ENCODE data around the gene ZFPM1. TPM values are rescaled to one million over a fixed set of nuclear protein-coding genes. Genes with fewer than 3 reads are reported as not detected.

Gene ZFPM1
- total and polyA plus RNA-seq, 4 donors, result 0.59 to 8.7 (median 5.7) TPM

GRCh38 chr16:88446061-88446460 is 7.0 kb upstream of the ZFPM1 start:
- H3K27ac ChIP-seq (ENCODE audit: low read depth, low read length), result no peak overlapping the region
- H3K4me3 ChIP-seq (ENCODE audit: low read depth, low read length), result no peak overlapping the region
- DNase-seq (ENCODE audit: low read depth in 4 of 6, low spot score in 6 of 6), result no peak
- no peaks in the 10 kb centered on the region for H3K9me3 ChIP-seq (ENCODE audit: control insufficient read depth, insufficient read depth, low read length)
- WGBS (ENCODE audit: insufficient coverage), result 80% methylated on average over 25 of the region's 25 CpGs
- no peaks in the 10 kb centered on the region for H3K27me3 ChIP-seq (ENCODE audit: control insufficient read depth, insufficient read depth, low read length)
- H3K36me3 ChIP-seq (ENCODE audit: control insufficient read depth, insufficient read depth, low read length), result peaks cover 9% of the 10 kb centered on the region
- H3K4me1 ChIP-seq (ENCODE audit: control insufficient read depth, insufficient read depth, low read length), result peaks cover 33% of the 10 kb centered on the region

- H3K4me3 ChIP-seq (ENCODE audit: low read depth, low read length), result no peak overlapping the region
- H3K4me1 ChIP-seq (ENCODE audit: control insufficient read depth, insufficient read depth, low read length), result peaks cover 33% of the 10 kb centered on the region
- no peaks in the 10 kb centered on the region for H3K27me3 ChIP-seq (ENCODE audit: control insufficient read depth, insufficient read depth, low read length)
- 91% methylated on average over 26 of the region's 26 CpGs for WGBS (ENCODE audit: insufficient coverage)
- no peaks in the 10 kb centered on the region for H3K9me3 ChIP-seq (ENCODE audit: control insufficient read depth, insufficient read depth, low read length)
- no peak for DNase-seq (ENCODE audit: low read depth in 4 of 6, low spot score in 6 of 6)
- H3K36me3 ChIP-seq (ENCODE audit: control insufficient read depth, insufficient read depth, low read length), result peaks cover 3% of the 10 kb centered on the region
- no peak overlapping the region for H3K27ac ChIP-seq (ENCODE audit: low read depth, low read length)
Observed at GRCh38 chr16:88446736-88447135, 6.3 kb upstream of the ZFPM1 start.

GRCh38 chr16:88447881-88448280 is 5.2 kb upstream of the ZFPM1 start:
- H3K9me3 ChIP-seq (ENCODE audit: control insufficient read depth, insufficient read depth, low read length), result no peaks in the 10 kb centered on the region
- H3K4me3 ChIP-seq (ENCODE audit: low read depth, low read length), result no peak overlapping the region
- DNase-seq (ENCODE audit: low read depth in 4 of 6, low spot score in 6 of 6), result no peak
- peaks cover 2% of the 10 kb centered on the region for H3K36me3 ChIP-seq (ENCODE audit: control insufficient read depth, insufficient read depth, low read length)
- no peaks in the 10 kb centered on the region for H3K27me3 ChIP-seq (ENCODE audit: control insufficient read depth, insufficient read depth, low read length)
- 67% methylated on average over 5 of the region's 5 CpGs for WGBS (ENCODE audit: insufficient coverage)
- no peak overlapping the region for H3K27ac ChIP-seq (ENCODE audit: low read depth, low read length)
- H3K4me1 ChIP-seq (ENCODE audit: control insufficient read depth, insufficient read depth, low read length), result peaks cover 37% of the 10 kb centered on the region

DNA sequence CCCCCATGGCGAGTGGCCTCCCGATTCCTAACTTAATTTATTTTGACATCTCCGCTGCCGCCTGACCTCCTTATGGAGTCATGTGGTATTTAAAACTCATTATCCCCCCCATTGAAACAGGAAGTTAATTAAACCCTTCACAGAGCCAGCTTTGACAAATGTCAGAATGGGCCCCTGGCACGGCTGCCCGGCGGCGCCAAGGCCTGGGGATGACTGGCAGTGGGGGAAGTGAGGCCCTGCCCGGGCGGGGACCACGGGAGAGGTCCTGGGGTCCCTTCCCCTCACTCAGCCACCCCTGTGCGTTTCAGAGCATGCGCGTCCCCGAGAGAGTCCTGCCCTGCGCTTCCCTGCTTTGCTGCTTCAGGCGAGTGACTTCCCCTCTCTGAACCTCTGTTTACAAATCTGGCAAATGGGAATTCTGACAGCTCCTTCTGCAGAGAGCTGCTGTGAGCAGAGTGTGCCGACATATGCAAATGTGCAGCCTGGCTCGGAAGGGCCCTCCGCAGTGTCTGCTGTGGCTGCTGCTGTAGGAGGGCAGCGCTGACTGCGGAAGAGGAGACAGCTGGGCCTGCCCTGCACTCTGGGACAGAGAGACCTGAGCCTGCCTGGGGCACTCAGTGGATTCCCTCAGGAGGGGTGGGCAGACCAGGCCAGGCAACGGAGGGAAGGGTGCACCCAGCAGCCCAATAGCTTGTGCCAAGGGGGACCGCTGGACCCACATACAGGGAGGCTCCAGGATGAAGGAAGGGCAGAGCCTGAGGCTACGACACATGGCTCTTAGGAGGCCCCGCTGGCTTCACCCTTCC is 4.4 kb upstream of the ZFPM1 start:
- H3K36me3 ChIP-seq (ENCODE audit: control insufficient read depth, insufficient read depth, low read length), result peaks cover 2% of the 10 kb centered on the region
- no peak overlapping the region for H3K4me3 ChIP-seq (ENCODE audit: low read depth, low read length)
- peak in 1 of 6 donors; percentile 49 for DNase-seq (ENCODE audit: low read depth in 4 of 6, low spot score in 6 of 6)
- 51% methylated on average over 22 of the region's 26 CpGs for WGBS (ENCODE audit: insufficient coverage)
- H3K4me1 ChIP-seq (ENCODE audit: control insufficient read depth, insufficient read depth, low read length), result peaks cover 30% of the 10 kb centered on the region
- no peaks in the 10 kb centered on the region for H3K27me3 ChIP-seq (ENCODE audit: control insufficient read depth, insufficient read depth, low read length)
- H3K27ac ChIP-seq (ENCODE audit: low read depth, low read length), result no peak overlapping the region
- H3K9me3 ChIP-seq (ENCODE audit: control insufficient read depth, insufficient read depth, low read length), result no peaks in the 10 kb centered on the region

GRCh38 chr16:88449267-88449561 is 3.9 kb upstream of the ZFPM1 start:
- Histone ChIP-seq H3K36me3 (ENCODE audit: control insufficient read depth, insufficient read depth, low read length) (peaks cover 2% of the 10 kb centered on the region), H3K27ac (ENCODE audit: low read depth, low read length) (no peak overlapping the region), H3K27me3 (ENCODE audit: control insufficient read depth, insufficient read depth, low read length) (peaks cover 4% of the 10 kb centered on the region), H3K4me3 (ENCODE audit: low read depth, low read length) (no peak overlapping the region), H3K4me1 (ENCODE audit: control insufficient read depth, insufficient read depth, low read length) (peaks cover 35% of the 10 kb centered on the region), H3K9me3 (ENCODE audit: control insufficient read depth, insufficient read depth, low read length) (no peaks in the 10 kb centered on the region)
- no peak for DNase-seq (ENCODE audit: low read depth in 4 of 6, low spot score in 6 of 6)
- WGBS (ENCODE audit: insufficient coverage), result 75% methylated on average over 5 of the region's 5 CpGs

DNA sequence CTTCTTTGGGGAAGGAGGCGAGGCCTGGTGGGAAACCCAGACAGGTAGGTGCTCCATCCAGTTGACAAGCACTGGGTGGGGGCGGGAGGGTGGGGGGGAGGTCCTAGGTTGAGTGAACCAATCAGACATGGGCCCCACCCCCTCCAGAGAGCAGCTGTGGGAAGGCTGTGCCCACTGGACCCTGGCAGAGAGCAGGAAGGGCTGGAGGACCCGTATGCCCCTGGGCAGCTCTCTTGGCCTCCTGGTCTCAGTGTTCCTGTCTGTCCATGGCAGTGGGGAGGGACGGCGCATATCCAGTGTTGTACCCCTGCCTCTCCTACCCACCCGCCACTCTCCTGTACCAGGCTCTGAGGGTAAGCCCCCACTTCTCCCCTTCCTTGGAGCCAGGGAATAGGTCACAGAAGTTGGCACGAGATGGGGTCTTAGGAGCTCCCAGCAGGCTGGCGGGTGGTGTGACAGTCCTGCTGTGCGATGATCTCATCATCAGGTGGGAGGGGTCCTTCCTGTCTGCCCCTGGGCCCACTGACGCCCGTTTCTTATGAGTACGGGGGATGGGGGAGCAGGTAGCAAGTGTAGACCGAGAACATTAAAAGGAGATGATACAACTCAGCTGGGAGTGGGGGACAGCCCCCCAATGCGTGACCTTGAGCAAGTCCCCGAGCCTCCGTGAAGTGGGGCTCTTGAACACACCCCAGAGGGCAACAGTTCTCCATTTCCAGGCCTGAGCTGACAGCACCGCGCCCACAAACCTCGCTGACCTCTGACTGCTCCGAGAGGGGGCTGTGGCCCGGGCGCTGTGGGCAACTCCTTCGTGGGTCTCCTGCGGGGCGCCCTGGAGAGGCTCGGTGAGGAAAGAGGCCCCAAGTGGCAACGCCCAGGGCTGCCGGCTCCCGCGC is 1.2 kb upstream of the ZFPM1 start:
- WGBS (ENCODE audit: insufficient coverage), result 47% methylated on average over 24 of the region's 30 CpGs
- H3K27ac ChIP-seq (ENCODE audit: low read depth, low read length), result no peak overlapping the region
- peak overlapping the region; percentile 58 for H3K4me3 ChIP-seq (ENCODE audit: low read depth, low read length)

DNA sequence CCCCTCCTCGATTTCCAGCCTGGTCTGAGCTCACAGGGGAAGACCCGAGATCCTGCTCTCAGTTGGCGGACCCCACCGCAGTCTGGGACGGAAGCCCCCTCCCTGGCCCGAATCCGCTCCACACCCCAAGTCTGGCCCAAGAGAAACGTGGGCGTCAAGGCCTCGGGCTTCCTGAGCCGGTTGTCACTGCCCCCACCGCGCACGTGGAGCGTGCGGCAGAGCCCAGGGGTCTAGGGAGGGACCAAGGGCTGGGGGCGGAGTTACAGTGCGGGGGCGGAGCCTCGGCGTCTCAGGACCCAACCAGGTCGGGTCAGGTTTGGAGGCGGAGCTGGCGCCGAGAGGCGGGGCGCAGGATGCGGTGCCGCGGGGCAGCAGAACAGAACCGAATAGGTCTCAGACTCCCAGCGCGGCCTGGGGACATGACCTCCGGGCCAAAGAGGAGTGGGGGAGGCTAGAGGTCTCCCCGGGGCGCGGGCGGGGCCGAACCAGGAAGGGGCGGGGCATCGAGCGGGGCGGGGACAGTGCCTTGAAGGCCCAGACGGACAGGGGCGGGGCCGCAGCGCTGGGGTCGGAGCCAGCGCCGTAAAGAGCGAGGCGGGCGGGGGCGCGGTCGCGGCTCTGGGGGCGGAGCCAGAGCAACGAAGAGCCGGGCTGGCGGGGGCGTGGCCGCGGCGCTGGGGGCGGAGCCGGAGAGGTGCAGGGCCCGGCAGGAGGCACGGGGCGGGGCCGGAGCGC is 431 bp upstream of the ZFPM1 start:
- peaks cover 13% of the 10 kb centered on the region for H3K27me3 ChIP-seq (ENCODE audit: control insufficient read depth, insufficient read depth, low read length)
- no peak overlapping the region for H3K27ac ChIP-seq (ENCODE audit: low read depth, low read length)

More for the DNA sequence above, 1.2 kb upstream of the ZFPM1 start:
- H3K27me3 ChIP-seq (ENCODE audit: control insufficient read depth, insufficient read depth, low read length), result peaks cover 13% of the 10 kb centered on the region
- peak in 1 of 6 donors; percentile 7 for DNase-seq (ENCODE audit: low read depth in 4 of 6, low spot score in 6 of 6)
- H3K9me3 ChIP-seq (ENCODE audit: control insufficient read depth, insufficient read depth, low read length), result no peaks in the 10 kb centered on the region
- H3K4me1 ChIP-seq (ENCODE audit: control insufficient read depth, insufficient read depth, low read length), result peaks cover 50% of the 10 kb centered on the region
- no peaks in the 10 kb centered on the region for H3K36me3 ChIP-seq (ENCODE audit: control insufficient read depth, insufficient read depth, low read length)

GRCh38 chr16:88453611-88454522 is 787 bp downstream of the ZFPM1 start:
- 2% methylated on average over 84 of the region's 89 CpGs for WGBS (ENCODE audit: insufficient coverage)
- Histone ChIP-seq H3K27me3 (ENCODE audit: control insufficient read depth, insufficient read depth, low read length) (peaks cover 13% of the 10 kb centered on the region), H3K36me3 (ENCODE audit: control insufficient read depth, insufficient read depth, low read length) (peaks cover 6% of the 10 kb centered on the region), H3K9me3 (ENCODE audit: control insufficient read depth, insufficient read depth, low read length) (no peaks in the 10 kb centered on the region), H3K27ac (ENCODE audit: low read depth, low read length) (no peak overlapping the region), H3K4me1 (ENCODE audit: control insufficient read depth, insufficient read depth, low read length) (peaks cover 48% of the 10 kb centered on the region), H3K4me3 (ENCODE audit: low read depth, low read length) (peak overlapping the region; percentile 39)
- peak in 2 of 6 donors; percentile 17 to 27 for DNase-seq (ENCODE audit: low read depth in 4 of 6, low spot score in 6 of 6)

More for the DNA sequence above, 431 bp upstream of the ZFPM1 start:
- WGBS (ENCODE audit: insufficient coverage), result 3% methylated on average over 72 of the region's 72 CpGs
- DNase-seq (ENCODE audit: low read depth in 4 of 6, low spot score in 6 of 6), result peak; percentile 79 to 98 (median 90)
- H3K4me1 ChIP-seq (ENCODE audit: control insufficient read depth, insufficient read depth, low read length), result peaks cover 50% of the 10 kb centered on the region
- peak overlapping the region; percentile 58 for H3K4me3 ChIP-seq (ENCODE audit: low read depth, low read length)
- peaks cover under 1% of the 10 kb centered on the region for H3K36me3 ChIP-seq (ENCODE audit: control insufficient read depth, insufficient read depth, low read length)
- H3K9me3 ChIP-seq (ENCODE audit: control insufficient read depth, insufficient read depth, low read length), result no peaks in the 10 kb centered on the region

Data from spinal cord (tissue), 10 donors.